Articular chondrocyte of knee joint (primary cell): ENCODE data around the gene SLC13A4. TPM values are rescaled to one million over a fixed set of nuclear protein-coding genes. Genes with fewer than 3 reads are reported as not detected.

Source experiments
- small RNA-seq: library from RNA; depleted of rRNA; stranded (forward); fragments of <200 nt; gene quantifications from one replicate; pipeline ENCODE3, GENCODE V24; 2012
- total RNA-seq: library from RNA; depleted of rRNA; stranded (reverse); fragments of >200 nt; gene quantifications from 2 replicates; pipeline ENCODE4 v1.2.3, GENCODE V29; 2012

The SLC13A4 gene
- total RNA-seq, result 0.76 and 1.4 TPM in 2 replicates

GRCh38 chr7:135728136-135728669 lies at the start of gene SLC13A4:
Gene SLC13A4, minus strand, starts transcription at chr7:135728186. Its CDS starts 690 bp downstream, at chr7:135727496.

GRCh38 chr7:135748770-135749169 lies 20.8 kb upstream of the SLC13A4 start, which contains the start of gene FAM180A:
Gene FAM180A, minus strand, starts transcription at chr7:135748813. Its CDS starts 233 bp downstream, at chr7:135748580.

GRCh38 chr7:135662373-135663114 lies 65.4 kb downstream of the SLC13A4 start, which contains the start of gene STMP1:
Gene STMP1, plus strand, starts transcription at chr7:135662514.

Small RNA genes lying within 50 kb of the gene (small RNA-seq; reads per million reads assigned to genes)
- not detected for gene RNU6-1154P

Other genes starting within 250 kb of the SLC13A4 start
- 20.0 and 21.5 TPM in 2 replicates for gene CNOT4, start 218.1 kb downstream of the SLC13A4 start, total RNA-seq
- gene NUP205, start 170.3 kb downstream of the SLC13A4 start, total RNA-seq, result 35.4 and 37.4 TPM in 2 replicates
- 27.6 and 35.9 TPM in 2 replicates for gene STMP1, start 65.7 kb downstream of the SLC13A4 start, total RNA-seq
- gene FAM180A, start 20.6 kb upstream of the SLC13A4 start, total RNA-seq, result 53.3 and 53.4 TPM in 2 replicates
- 180 and 190 TPM in 2 replicates for gene MTPN, start 249.2 kb upstream of the SLC13A4 start, total RNA-seq